WI38 (cell line): ENCODE results near the gene RBM47.

ENCODE experiments used
- H3K4me3 ChIP-seq: 2 replicates; pipeline ENCODE4 v1.5.1; 2011; ENCODE audit warnings: low read depth, mild to moderate bottlenecking, control low read depth, low read length
- TF ChIP-seq, protein P1 (sequence below): IDR thresholded peaks from 2 replicates; pipeline ENCODE4 v1.5.1; 2012; ENCODE audit warnings: low read depth, mild to moderate bottlenecking, control low read depth, low read length

Gene RBM47

DNA sequence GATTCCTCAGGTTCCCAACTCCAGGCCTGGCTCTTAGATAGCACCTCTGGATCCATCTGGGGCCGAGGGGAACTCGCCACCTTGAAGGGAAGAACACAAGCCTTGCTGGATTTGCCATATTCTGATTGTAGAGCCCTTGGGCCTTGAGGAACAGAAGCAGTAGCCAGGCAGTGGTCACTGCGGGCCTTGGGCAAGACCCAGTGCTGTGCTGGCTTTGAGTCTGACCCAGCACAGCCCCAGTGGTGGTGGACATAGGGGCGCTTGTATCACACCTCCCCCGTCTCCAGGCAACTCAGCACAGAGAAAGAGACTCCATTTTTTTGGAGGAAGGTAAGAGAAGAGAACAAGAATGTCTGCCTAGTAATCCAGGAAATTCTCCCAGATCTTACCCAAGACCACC, 249.0 kb downstream of the RBM47 start:
- TF ChIP-seq, protein P1, sequence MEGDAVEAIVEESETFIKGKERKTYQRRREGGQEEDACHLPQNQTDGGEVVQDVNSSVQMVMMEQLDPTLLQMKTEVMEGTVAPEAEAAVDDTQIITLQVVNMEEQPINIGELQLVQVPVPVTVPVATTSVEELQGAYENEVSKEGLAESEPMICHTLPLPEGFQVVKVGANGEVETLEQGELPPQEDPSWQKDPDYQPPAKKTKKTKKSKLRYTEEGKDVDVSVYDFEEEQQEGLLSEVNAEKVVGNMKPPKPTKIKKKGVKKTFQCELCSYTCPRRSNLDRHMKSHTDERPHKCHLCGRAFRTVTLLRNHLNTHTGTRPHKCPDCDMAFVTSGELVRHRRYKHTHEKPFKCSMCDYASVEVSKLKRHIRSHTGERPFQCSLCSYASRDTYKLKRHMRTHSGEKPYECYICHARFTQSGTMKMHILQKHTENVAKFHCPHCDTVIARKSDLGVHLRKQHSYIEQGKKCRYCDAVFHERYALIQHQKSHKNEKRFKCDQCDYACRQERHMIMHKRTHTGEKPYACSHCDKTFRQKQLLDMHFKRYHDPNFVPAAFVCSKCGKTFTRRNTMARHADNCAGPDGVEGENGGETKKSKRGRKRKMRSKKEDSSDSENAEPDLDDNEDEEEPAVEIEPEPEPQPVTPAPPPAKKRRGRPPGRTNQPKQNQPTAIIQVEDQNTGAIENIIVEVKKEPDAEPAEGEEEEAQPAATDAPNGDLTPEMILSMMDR = no peak
- H3K4me3 ChIP-seq = no peak overlapping the region

GRCh38 chr4:40379248-40379647, 250.4 kb downstream of the RBM47 start:
- no peak overlapping the region for H3K4me3 ChIP-seq
- TF ChIP-seq, protein P1 = no peak

DNA sequence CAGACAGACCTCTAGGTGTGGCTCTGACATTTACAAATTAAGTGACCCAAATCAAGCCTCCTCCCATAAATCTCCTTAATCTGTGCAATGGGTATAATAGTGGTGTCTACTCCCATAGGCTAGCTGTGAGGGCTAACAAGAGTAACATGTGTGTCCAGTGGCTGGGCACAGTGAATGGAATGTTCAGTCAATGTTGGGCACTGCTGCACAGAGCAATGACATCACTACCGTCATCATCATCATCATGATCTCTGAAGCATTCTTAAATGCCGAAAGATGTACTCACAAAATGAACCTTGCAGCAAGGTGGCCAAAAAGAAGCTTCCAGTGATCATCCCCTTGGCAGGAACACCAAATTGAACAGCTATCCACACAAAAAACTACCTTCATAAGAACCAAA, 251.0 kb downstream of the RBM47 start:
- TF ChIP-seq, protein P1 = no peak
- H3K4me3 ChIP-seq = no peak overlapping the region

GRCh38 chr4:40377512-40378365, 251.9 kb downstream of the RBM47 start:
- TF ChIP-seq, protein P1 = no peak

GRCh38 chr4:40375620-40376019, 254.0 kb downstream of the RBM47 start:
- TF ChIP-seq, protein P1 = no peak
- no peak overlapping the region for H3K4me3 ChIP-seq

More at GRCh38 chr4:40377512-40378365, 251.9 kb downstream of the RBM47 start:
- H3K4me3 ChIP-seq = no peak overlapping the region

DNA sequence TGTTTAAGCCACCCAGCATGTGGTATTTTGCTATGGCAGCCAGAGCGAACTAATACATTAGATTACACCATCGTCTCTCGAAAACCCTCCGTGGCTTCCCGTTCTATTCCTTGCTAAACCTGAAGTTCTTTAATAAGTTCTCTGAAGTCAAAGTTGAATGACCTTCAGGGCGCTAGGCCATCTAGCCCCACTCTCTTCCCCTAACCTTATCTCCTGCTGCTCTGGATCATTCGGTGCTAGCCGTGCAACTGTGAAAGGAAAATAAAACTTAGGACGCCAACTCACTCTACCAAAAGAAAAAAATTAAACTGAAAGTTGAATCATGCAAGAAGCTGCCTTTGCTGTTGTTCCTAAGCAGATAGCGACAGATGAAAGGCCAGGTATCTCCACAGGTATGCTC, 254.6 kb downstream of the RBM47 start:
- TF ChIP-seq, protein P1 = no peak
- no peak overlapping the region for H3K4me3 ChIP-seq

GRCh38 chr4:40373636-40374035, 256.0 kb downstream of the RBM47 start:
- H3K4me3 ChIP-seq = no peak overlapping the region
- TF ChIP-seq, protein P1 = no peak
